Prostate gland (tissue), 2 donors: ENCODE measurements around the gene TICAM1.

Source experiments
- POLR2A ChIP-seq: fragments of 450-650 bp; IDR thresholded peaks from one replicate; pipeline ENCODE4 v1.6.1; 2016; ENCODE audit warnings: antibody characterized with exemption, mild to moderate bottlenecking
- TF ChIP-seq, protein P1 (sequence below), 4 experiments: fragments of 200-600 bp in 2 of 4; fragments of 450-650 bp in 2 of 4; sonication (generic) in 2 of 4; IDR thresholded peaks; 1 replicate in 3 of 4; 2 replicates in 1 of 4; pipeline ENCODE4 v1.5.1; 2016 to 2019; ENCODE audit warnings: antibody characterized with exemption in 4 of 4, mild to moderate bottlenecking in 2 of 4, moderate library complexity in 2 of 4

DNA sequence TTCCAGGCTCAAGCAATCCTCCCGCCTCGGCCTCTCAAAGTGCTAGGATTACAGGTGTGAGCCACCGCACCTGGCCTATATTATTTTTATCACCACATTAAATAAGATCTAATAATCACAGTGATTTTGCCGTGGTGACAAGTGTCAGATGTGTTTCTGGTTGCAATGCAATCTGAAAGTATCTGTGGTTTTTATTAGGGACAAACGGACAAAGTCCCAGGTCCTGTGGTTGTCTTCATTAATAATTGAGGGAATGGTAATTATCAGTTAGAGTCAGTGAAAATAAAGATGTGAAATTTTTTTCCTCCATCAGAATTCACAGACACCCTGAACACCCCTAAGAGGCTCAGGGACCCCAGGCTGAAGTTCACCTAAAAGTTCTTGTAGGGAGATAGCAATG is 1.3 kb upstream of the TICAM1 start:
- TF ChIP-seq, protein P1, sequence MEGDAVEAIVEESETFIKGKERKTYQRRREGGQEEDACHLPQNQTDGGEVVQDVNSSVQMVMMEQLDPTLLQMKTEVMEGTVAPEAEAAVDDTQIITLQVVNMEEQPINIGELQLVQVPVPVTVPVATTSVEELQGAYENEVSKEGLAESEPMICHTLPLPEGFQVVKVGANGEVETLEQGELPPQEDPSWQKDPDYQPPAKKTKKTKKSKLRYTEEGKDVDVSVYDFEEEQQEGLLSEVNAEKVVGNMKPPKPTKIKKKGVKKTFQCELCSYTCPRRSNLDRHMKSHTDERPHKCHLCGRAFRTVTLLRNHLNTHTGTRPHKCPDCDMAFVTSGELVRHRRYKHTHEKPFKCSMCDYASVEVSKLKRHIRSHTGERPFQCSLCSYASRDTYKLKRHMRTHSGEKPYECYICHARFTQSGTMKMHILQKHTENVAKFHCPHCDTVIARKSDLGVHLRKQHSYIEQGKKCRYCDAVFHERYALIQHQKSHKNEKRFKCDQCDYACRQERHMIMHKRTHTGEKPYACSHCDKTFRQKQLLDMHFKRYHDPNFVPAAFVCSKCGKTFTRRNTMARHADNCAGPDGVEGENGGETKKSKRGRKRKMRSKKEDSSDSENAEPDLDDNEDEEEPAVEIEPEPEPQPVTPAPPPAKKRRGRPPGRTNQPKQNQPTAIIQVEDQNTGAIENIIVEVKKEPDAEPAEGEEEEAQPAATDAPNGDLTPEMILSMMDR (IDR thresholded peaks at IDR 0.05), result no peak
- no peak for TF ChIP-seq POLR2A
